Peyer's patch (tissue), 4 donors: ENCODE data around the gene RPL39. TPM values are rescaled to one million over a fixed set of nuclear protein-coding genes. Genes with fewer than 3 reads are reported as not detected.
"Not testable (repeated sequence)": the region's sequence is repeated elsewhere in the genome, so short reads cannot be mapped to it uniquely, and the experiment has no call there.

Source experiments
- DNase-seq, 3 donors: peaks; one replicate each; pipeline ENCODE4 v3.0.0-alpha.2; 2017 to 2019
- H3K27ac ChIP-seq, 4 donors: fragments of 200-600 bp; sonication (generic); one replicate each; pipeline ENCODE4 v1.5.1; 2016 to 2019
- H3K27me3 ChIP-seq, 2 donors: fragments of 200-600 bp; sonication (generic); one replicate each; pipeline ENCODE4 v1.5.1; 2019
- H3K36me3 ChIP-seq, 3 donors: fragments of 200-600 bp; sonication (generic); one replicate each; pipeline ENCODE4 v1.5.1; 2016 to 2019
- H3K4me1 ChIP-seq, 4 donors: fragments of 200-600 bp; sonication (generic); one replicate each; pipeline ENCODE4 v1.5.1; 2016 to 2019
- H3K4me3 ChIP-seq, 4 donors: fragments of 200-600 bp; sonication (generic); 1 replicate in 3 of 4; 2 replicates in 1 of 4; pipeline ENCODE4 v1.5.1; 2016 to 2019; ENCODE audit warnings: mild to moderate bottlenecking in 1 of 4
- H3K9me3 ChIP-seq, 4 donors: fragments of 200-600 bp; sonication (generic); one replicate each; pipeline ENCODE4 v1.5.1; 2016 to 2019; ENCODE audit warnings: mild to moderate bottlenecking in 1 of 4
- POLR2A ChIP-seq, 2 donors: fragments of 450-650 bp; IDR thresholded peaks; one replicate each; pipeline ENCODE4 v1.5.1; 2017; ENCODE audit warnings: antibody characterized with exemption in 2 of 2, mild to moderate bottlenecking in 2 of 2, moderate library complexity in 2 of 2
- total RNA-seq, 4 donors: library from RNA; depleted of rRNA; stranded (reverse); fragments of >200 nt; gene quantifications; one replicate each; pipeline ENCODE4 v1.1.0, GENCODE V29; 2016
- TF ChIP-seq, protein P1 (sequence below), 6 experiments: fragments of 450-650 bp in 4 of 6; fragments of 200-600 bp in 2 of 6; sonication (generic) in 1 of 6; IDR thresholded peaks; one replicate each; pipeline ENCODE4 v1.5.1; 2017 to 2019; ENCODE audit warnings: antibody characterized with exemption in 6 of 6, mild to moderate bottlenecking in 3 of 6, moderate library complexity in 1 of 6

RPL39 gene
- total RNA-seq, 4 donors from 2014 or later = 781 to 2,903 (median 945) TPM

DNA sequence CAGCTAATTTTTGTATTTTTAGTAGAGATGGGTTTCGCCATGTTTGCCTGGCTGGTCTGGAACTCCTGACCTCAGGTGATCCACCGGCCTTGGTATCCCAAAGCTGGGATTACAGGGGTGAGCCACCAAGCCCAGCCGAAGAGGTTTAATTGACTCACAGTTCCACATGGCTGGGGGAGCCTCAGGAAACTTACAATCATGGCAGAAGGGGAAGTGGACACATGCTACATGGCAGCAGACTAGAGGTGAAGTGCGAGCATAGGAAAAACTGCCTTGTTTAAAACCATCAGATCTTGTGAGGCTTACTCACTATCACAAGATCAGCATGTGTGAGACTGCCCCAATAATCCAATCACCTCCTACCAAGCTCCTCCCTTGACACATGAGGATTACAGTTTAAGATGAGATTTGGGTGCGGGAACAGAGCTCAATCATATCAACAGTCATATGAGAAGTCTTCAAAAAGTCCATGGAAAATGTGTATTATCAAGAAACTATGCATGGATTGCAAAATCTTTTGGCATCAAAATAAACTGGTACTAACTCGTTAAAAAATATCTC is 25.8 kb upstream of the RPL39 start:
- Histone ChIP-seq H3K27me3 (no peaks in the 10 kb centered on the region), H3K27ac (no peak overlapping the region), H3K4me1 (no peaks in the 10 kb centered on the region), H3K9me3 (no peaks in the 10 kb centered on the region), H3K36me3 (no peaks in the 10 kb centered on the region), H3K4me3 (no peak overlapping the region)
- DNase-seq = no peak
- TF ChIP-seq POLR2A (IDR thresholded peaks at IDR 0.05) = no peak
- TF ChIP-seq, protein P1, sequence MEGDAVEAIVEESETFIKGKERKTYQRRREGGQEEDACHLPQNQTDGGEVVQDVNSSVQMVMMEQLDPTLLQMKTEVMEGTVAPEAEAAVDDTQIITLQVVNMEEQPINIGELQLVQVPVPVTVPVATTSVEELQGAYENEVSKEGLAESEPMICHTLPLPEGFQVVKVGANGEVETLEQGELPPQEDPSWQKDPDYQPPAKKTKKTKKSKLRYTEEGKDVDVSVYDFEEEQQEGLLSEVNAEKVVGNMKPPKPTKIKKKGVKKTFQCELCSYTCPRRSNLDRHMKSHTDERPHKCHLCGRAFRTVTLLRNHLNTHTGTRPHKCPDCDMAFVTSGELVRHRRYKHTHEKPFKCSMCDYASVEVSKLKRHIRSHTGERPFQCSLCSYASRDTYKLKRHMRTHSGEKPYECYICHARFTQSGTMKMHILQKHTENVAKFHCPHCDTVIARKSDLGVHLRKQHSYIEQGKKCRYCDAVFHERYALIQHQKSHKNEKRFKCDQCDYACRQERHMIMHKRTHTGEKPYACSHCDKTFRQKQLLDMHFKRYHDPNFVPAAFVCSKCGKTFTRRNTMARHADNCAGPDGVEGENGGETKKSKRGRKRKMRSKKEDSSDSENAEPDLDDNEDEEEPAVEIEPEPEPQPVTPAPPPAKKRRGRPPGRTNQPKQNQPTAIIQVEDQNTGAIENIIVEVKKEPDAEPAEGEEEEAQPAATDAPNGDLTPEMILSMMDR (IDR thresholded peaks at IDR 0.05) = no peak

DNA sequence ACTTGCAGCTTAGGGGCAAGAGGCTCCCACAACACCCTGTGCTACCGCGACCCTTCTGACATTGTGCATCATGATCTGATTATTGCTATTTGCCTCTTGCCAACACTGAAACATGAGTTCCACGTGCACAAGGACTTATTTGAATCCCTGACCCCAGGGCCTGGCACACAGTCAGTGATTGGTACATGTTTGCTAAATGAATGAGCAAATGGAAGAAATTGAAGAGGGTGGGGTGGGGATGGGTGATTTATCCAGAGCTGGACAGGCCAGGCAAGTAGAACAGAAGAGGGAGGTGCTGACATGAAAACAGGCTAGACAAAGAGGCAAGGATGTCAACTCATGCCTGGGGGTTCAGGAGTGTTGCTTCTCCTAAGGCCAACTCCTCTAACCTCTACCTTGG is 24.9 kb upstream of the RPL39 start:
- DNase-seq = no peak
- Histone ChIP-seq H3K4me1 (no peaks in the 10 kb centered on the region), H3K36me3 (no peaks in the 10 kb centered on the region), H3K27me3 (no peaks in the 10 kb centered on the region), H3K4me3 (no peak overlapping the region), H3K27ac (no peak overlapping the region), H3K9me3 (no peaks in the 10 kb centered on the region)
- TF ChIP-seq, protein P1 (IDR thresholded peaks at IDR 0.05) = no peak
- no peak for TF ChIP-seq POLR2A (IDR thresholded peaks at IDR 0.05)

DNA sequence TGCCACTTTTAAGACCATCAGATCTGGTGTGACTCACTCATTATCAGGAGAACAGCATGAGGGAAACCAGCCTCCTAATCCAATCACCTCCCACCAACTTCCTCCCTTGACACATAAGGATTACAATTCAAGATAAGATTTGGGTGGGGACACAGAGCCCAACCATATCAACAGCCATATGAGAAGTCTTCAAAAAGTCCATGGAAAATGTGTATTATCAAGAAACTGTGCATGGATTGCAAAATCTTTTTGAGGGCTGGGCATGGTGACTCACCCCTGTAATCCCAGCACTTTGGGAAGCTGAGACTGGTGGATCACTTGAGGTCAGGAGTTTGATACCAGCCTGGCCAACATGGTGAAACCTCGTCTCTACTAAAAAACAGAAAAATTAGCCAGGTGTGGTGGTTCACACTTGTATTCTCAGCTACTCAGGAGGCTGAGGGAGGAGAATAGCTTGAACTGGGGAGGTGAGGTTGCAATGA is 17.8 kb upstream of the RPL39 start:
- no peaks in the 10 kb centered on the region for H3K9me3 ChIP-seq
- H3K4me3 ChIP-seq = no peak overlapping the region
- H3K36me3 ChIP-seq = no peaks in the 10 kb centered on the region
- TF ChIP-seq, protein P1 (IDR thresholded peaks at IDR 0.05) = no peak
- no peak for TF ChIP-seq POLR2A (IDR thresholded peaks at IDR 0.05)
- H3K27me3 ChIP-seq = no peaks in the 10 kb centered on the region
- H3K4me1 ChIP-seq = no peaks in the 10 kb centered on the region
- DNase-seq = no peak
- no peak overlapping the region for H3K27ac ChIP-seq

DNA sequence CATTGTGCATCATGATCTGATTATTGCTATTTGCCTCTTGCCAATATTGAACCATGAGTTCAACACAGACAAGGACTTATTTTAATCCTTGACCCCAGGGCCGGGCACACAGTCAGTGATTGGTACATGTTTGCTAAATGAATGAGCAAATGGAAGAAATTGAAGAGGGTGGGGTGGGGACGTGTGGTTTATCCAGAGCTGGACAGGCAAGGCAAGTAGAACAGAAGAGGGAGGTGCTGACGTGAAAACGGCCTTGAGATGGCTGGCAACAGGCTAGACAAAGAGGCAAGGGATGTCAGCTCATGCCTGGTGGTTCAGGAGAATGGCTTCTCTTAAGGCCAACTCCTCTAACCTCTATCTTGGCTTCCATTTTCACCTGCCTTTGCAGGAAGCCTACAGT is 17.0 kb upstream of the RPL39 start:
- not testable (repeated sequence) for DNase-seq, H3K27me3 ChIP-seq, H3K4me1 ChIP-seq, H3K4me3 ChIP-seq, H3K36me3 ChIP-seq, H3K9me3 ChIP-seq, H3K27ac ChIP-seq

DNA sequence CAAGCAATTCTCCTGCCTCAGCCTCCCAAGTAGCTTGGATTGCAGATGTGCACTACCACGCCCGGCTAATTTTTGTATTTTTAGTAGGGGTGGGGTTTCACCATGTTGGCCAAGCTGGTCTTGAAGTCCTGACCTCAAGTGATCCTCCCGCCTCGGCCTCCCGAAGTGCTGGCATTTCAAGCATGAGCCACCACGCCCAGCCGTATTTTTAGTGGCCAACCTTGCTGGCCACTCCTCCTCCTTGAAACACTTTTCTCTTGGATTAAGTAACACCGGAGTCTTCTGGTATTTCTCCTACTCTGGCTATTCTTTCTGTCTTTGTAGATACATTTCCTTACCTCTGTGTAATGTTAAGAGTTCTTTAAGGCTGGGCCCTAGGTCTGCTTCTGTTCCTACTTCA is 11.1 kb upstream of the RPL39 start:
- TF ChIP-seq POLR2A (IDR thresholded peaks at IDR 0.05) = no peak
- TF ChIP-seq, protein P1 (IDR thresholded peaks at IDR 0.05) = no peak
- H3K4me3 ChIP-seq = no peak overlapping the region
- no peaks in the 10 kb centered on the region for H3K36me3 ChIP-seq

DNA sequence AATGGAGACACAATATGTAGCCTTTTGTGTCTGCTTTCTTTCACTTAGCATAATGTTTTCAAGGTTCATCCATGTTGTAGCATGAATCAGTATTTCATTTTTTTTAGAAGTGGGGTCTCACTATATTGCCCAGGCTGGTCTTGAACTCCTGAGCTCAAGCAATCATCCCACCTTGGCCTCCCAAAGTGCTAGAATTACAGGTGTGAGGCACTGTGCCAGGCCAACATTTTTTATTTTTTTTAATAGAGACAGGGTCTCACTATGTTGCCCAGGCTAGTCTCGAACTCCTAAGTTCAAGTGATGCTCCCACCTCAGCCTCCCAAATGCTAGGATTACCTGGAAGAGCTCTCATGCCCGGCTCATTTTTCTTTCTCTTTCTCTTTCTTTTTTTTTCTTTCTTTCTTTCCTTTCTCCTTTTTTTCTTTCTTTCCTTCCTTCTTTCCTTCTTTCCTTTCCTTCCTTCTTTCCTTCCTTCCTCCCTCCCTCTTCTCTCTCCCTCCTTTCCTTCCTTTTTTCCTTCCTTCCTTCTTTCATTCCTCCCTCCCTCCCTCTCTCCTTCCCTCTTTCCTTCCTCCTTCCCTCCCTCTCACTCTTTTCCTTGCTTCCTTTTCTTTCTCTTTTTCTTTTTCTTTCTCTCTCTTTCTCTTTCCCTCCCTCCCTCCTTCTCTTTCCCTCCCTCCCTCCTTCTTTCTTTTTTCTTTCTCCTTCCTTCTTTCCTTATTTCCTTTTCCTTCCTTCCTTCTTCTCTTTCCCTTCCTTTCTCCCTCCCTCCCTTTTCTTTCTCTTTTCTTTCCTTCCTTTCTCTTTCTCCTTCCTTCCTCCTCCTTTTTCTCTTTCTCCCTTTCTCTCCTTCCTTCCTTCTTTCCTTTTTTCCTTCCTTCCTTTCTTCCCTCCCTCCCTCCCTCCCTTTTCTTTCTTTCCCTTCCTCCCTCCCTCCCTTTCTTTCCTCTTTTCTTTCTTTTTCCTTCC is 10.1 kb upstream of the RPL39 start:
- Histone ChIP-seq H3K27me3 (no peaks in the 10 kb centered on the region), H3K9me3 (no peaks in the 10 kb centered on the region), H3K4me3 (no peak overlapping the region), H3K4me1 (no peaks in the 10 kb centered on the region), H3K27ac (no peak overlapping the region), H3K36me3 (no peaks in the 10 kb centered on the region)
- no peak for DNase-seq
- TF ChIP-seq, protein P1 (IDR thresholded peaks at IDR 0.05) = no peak
- no peak for TF ChIP-seq POLR2A (IDR thresholded peaks at IDR 0.05)

More for the DNA sequence above, 11.1 kb upstream of the RPL39 start:
- no peaks in the 10 kb centered on the region for H3K27me3 ChIP-seq
- H3K27ac ChIP-seq = no peak overlapping the region
- no peaks in the 10 kb centered on the region for H3K4me1 ChIP-seq
- no peak for DNase-seq
- no peaks in the 10 kb centered on the region for H3K9me3 ChIP-seq
